ENCODE results near the gene FHDC1.
A peak's percentile ranks its signal among the peaks of the same experiment; 100 is the strongest.
"Not testable (repeated sequence)": the region's sequence is repeated elsewhere in the genome, so short reads cannot be mapped to it uniquely, and the experiment has no call there.

FHDC1 gene, protein sequence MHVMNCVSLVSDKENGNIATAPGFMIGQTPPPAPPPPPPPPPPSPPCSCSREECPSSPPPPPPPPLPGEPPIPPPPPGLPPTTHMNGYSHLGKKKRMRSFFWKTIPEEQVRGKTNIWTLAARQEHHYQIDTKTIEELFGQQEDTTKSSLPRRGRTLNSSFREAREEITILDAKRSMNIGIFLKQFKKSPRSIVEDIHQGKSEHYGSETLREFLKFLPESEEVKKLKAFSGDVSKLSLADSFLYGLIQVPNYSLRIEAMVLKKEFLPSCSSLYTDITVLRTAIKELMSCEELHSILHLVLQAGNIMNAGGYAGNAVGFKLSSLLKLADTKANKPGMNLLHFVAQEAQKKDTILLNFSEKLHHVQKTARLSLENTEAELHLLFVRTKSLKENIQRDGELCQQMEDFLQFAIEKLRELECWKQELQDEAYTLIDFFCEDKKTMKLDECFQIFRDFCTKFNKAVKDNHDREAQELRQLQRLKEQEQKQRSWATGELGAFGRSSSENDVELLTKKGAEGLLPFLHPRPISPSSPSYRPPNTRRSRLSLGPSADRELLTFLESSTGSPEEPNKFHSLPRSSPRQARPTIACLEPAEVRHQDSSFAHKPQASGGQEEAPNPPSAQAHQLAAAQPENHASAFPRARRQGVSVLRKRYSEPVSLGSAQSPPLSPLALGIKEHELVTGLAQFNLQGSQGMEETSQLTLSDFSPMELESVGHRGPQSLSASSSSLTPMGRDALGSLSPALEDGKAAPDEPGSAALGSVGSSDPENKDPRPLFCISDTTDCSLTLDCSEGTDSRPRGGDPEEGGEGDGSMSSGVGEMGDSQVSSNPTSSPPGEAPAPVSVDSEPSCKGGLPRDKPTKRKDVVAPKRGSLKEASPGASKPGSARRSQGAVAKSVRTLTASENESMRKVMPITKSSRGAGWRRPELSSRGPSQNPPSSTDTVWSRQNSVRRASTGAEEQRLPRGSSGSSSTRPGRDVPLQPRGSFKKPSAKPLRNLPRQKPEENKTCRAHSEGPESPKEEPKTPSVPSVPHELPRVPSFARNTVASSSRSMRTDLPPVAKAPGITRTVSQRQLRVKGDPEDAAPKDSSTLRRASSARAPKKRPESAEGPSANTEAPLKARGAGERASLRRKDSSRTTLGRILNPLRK

GRCh38 chr4:152935631-152936445 is at the start of gene FHDC1:
Gene FHDC1 (plus strand): TSS chr4:152936323. CDS start chr4:152943058, 6,735 bp downstream.
- no peak for FAIRE-seq

- FAIRE-seq = no peak
These were observed 48.1 kb upstream of the FHDC1 start for GRCh38 chr4:152887981-152888380.

GRCh38 chr4:152892974-152893373 is 43.1 kb upstream of the FHDC1 start:
- no peak for FAIRE-seq

- no peak for FAIRE-seq
These were observed 41.5 kb upstream of the FHDC1 start for GRCh38 chr4:152894673-152895072.

GRCh38 chr4:152896811-152897210 is 39.3 kb upstream of the FHDC1 start:
- FAIRE-seq = no peak

DNA sequence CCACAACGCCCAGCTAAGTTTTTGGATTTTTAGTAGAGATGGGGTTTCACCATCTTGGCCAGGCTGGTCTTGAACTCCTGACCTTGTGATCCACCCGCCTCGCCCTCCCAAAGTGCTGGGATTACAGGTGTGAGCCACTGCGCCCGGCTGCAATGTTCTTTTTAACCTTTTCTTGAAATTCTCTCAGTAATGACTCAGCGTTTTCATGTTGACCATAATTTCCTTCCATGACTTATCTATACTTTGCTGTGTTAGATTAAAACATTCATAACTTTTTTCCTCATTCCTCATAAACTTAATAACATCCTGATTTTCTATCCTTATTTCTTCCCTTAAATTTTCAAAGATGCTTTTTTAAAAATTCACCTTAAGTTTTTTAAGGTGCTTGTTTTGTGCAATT is 38.0 kb upstream of the FHDC1 start:
- not testable (repeated sequence) for FAIRE-seq

- no peak for FAIRE-seq
These were observed 37.5 kb upstream of the FHDC1 start for GRCh38 chr4:152898606-152899005.

- no peak for FAIRE-seq
These were observed 35.7 kb upstream of the FHDC1 start for GRCh38 chr4:152900395-152900794.

DNA sequence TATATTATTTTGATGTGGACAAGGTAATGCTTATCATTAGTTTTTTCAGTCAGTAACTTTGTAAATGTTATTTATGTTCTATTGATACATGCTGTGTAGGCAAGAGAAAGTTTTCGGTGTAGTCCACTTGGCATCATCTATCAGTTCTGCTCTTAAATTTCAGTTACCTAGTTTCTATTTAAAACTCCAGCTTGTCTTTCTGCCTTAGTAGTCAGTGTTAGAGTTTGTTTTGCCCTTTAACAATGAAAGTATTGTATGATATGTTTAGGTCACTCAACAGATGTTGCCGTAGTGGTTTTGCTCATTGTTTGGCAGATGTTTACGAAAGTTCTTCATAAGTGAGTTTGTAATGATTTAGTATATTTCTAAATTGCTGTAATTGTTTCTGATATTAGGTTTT is 34.9 kb upstream of the FHDC1 start:
- FAIRE-seq = no peak

GRCh38 chr4:152903658-152904057 is 32.5 kb upstream of the FHDC1 start:
- no peak for FAIRE-seq

- FAIRE-seq = no peak
These were observed 26.2 kb upstream of the FHDC1 start for GRCh38 chr4:152909901-152910300.

GRCh38 chr4:152910521-152910920 is 25.6 kb upstream of the FHDC1 start:
- FAIRE-seq = no peak

GRCh38 chr4:152917543-152918395 is 18.4 kb upstream of the FHDC1 start:
- no peak for FAIRE-seq

GRCh38 chr4:152919826-152920225 is 16.3 kb upstream of the FHDC1 start:
- FAIRE-seq = no peak

DNA sequence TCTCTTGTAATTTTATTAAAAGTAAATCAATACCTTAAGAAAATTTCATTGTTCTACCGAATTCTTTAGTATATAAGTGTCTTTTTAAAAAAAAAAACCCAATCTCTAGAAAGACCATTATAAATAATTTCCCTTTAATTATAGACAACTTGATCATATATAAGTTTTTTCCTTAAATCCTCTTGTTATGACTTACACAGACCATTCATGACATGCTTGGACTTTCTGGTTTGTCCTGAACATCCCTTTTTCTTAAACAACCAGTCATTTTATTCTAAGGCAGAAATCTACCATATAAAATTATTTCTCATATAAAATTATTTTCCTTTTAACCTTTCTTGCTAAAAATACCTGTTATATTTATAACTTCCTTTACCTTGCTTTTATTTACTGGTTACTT is 15.4 kb upstream of the FHDC1 start:
- FAIRE-seq = peak; percentile 72

- FAIRE-seq = peak; percentile 79
These were observed 14.8 kb upstream of the FHDC1 start for GRCh38 chr4:152921284-152921683.

- no peak for FAIRE-seq
These were observed 10.3 kb upstream of the FHDC1 start for GRCh38 chr4:152925851-152926250.

GRCh38 chr4:152926959-152927358 is 9.2 kb upstream of the FHDC1 start:
- no peak for FAIRE-seq

DNA sequence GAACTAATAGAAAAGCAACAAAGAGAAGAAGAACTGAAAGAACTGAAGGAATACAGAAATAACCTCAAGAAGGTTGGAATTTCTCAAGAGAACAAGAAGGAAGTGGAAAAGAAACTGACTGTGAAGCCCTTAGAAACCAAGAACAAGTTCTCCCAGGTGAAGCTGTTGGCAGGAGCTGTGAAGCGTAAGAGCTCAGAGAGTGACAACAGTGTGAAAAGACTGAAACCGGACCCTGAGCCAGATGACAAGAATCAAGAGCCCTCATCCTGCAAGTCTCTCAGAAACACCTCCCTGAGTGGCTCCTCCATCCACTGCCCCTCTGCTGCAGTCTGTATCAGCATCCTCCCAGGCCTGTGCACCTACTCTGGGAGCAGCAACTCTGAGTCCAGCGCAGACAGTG is 8.4 kb upstream of the FHDC1 start:
- FAIRE-seq = no peak

- no peak for FAIRE-seq
These were observed 7.8 kb upstream of the FHDC1 start for GRCh38 chr4:152928286-152928685.

GRCh38 chr4:152929888-152930287 is 6.2 kb upstream of the FHDC1 start:
- no peak for FAIRE-seq

DNA sequence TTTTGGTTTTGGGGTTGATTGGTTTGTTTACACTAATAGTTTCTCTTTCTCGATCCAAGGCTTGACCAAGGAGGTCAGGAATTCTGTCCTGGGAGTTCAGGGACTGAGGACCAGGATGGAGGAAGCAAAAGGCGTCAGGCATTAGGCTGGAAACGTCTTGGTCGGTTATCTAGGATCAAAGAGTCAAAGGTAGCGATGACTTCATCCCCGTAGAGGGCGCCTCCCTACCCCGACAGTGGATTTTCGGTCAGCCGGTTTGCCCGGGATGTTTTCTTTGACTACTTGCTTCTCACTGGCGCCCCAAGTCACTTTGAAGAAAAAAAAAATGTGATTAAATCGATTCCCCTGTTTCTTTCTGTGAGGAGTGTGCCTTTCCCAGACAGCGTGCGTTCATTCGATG is 980 bp upstream of the FHDC1 start:
- no peak for FAIRE-seq

All from islet of Langerhans (tissue), 1 donor.